NOMO-1 (cell line): ENCODE measurements around the gene USPL1.

ENCODE experiments used
- DNase-seq, 2 experiments: peaks; one replicate each; lab custom pipeline; 2025; ENCODE audit not compliant: unreplicated experiment in 2 of 2; lab: John Stamatoyannopoulos, UW

USPL1 gene

GRCh38 chr13:30617315-30618185 is at the start of gene USPL1:
Gene USPL1 (plus strand): TSS chr13:30617920. CDS start chr13:30621141, 3,221 bp downstream.
- peak; percentile 100 for DNase-seq

DNA sequence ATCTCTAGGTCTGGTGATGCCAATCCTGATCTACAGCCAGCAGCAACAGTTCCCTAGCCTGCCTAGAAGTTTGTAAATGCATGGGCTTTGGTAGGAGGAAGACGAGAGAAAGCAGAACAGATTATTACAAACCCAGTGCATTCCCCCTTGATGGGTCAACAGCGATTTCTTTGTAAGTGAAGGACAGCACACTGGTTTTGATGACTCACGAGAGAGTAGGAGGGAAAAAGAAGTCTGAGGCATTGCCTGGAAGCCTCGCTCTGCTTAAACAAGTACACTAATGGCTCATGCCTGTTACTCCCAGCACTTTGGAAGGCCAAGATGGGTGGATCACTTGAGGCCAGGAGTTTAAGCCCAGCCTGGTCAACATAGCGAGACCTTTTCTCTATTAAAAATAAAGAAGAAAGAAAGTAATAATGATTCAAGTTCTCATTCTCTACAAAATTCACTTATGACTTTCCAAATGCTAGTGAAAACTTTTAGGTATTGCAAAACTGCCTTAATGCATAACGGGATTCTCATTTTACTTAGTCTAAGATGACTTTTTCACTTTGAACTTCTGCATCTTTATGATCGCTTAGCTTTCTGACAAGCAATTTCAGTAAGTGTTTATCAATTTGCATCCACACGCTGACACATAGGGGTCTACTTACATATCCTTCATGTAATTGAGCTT is 47.7 kb upstream of the USPL1 start:
- peak; percentile 29 to 60 for DNase-seq

- DNase-seq: no peak
Measured at GRCh38 chr13:30570691-30571090, 47.0 kb upstream of the USPL1 start.

GRCh38 chr13:30572859-30573275 is 44.9 kb upstream of the USPL1 start:
- DNase-seq: peak; percentile 27 to 64

DNA sequence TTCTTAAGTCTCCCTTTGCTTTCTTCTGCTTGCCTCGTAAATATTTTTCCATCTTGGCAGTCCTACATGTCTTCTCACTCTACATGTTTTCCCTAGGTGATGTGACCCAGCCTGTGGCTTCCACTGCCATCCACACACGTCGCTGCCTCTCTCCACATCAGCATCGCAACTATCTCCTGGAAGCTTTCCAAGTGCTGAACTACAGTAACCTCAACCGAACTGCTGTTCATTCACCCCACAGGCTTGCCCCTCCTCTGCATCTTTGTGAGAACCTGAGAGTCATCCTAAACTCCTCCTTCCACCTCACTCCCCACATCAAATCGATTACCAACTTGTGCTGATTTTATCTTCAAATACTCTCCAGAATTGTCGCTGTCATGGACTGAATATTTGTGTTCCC is 41.2 kb upstream of the USPL1 start:
- DNase-seq: peak in 1 of 2 experiments; percentile 4

DNA sequence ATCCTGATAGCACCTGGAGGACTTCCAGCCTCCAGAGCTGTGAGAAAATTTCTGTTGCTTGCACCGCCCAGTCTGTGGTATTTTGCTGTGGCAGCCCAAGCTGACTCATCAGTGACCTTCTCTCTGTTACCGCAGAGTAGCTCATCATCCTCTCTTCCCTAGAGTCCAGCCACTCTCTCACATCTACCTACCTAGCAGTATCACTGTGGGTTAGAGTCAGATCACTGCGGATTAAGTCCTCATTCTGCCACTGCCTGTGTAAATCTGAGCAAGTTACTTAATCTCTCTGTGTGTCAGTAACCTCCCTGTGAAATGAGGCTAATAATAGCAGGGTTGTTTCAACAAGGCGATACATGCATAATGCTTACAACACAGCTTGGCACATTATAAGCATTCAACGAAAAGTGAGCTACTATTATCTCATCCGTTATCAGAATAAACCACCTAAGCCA is 40.3 kb upstream of the USPL1 start:
- DNase-seq: peak; percentile 65 to 91

DNA sequence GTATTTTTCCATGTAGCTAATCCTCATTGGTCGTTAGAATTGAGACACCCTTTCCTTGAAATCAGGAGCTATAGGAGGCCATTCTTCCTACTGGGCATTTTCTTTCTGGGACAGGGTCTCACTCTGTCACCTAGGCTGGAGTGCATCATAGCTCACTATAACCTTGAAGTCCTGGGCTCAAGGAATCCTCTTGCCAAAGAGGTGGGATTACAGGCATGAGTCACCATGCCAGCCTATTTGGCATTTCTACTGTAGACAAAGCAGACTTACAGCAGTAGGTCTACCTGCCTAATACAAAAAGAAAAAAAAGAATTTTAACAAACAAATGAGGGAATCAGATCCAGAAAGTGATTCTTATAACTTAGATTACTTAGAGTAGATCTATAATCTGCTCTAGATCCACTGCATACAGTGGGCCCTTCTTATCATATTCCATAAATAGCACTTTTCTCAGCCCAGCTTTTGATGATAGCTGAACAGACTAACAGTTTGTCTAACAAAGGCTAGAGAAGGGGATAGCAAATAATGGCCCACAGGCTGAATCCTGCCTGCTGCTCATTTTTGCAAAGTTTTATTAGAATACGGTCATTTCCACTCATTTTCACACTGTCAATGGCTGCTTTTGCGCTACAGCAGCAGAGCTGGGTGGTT is 36.7 kb upstream of the USPL1 start:
- no peak for DNase-seq

DNA sequence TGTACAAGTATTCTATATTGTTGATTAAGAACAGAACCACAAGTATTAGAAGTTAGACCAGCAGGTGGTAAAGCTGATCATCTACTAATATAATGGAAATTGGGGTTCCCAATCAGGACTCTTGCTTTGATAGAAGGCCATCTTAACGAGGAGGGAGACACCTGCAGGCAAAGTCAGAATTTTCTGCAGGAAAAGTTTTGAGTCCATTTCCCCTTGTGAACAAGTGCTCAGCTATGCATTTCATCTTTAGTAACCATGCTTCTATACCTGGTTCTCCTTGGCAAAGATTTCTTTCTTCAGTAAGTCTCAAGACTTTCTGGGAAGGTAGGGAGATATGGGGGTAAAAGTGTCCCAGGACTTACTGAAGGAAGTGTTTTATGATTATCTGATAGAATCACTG is 36.1 kb upstream of the USPL1 start:
- no peak for DNase-seq

GRCh38 chr13:30584051-30584731 is 33.5 kb upstream of the USPL1 start:
- no peak for DNase-seq

GRCh38 chr13:30585748-30586262 is 31.9 kb upstream of the USPL1 start:
- no peak for DNase-seq

DNA sequence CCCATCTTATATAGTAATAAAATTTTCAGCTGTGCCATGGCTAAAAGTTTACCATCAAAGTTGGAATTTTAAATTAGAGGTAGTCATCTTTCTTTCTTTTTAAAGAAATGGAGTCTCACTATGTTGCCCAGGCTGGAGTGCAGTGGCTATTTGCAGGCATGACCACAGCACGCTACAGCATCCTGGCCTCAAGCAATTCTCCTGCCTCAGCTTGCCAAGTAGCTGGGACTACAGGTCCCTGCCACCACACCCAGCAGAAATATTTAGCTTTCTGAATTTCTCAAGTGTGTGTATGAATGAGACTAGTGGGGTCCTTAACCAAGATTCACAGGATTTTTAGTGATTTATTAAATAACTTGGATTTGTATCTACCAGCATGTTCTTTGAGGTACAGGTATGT is 30.5 kb upstream of the USPL1 start:
- no peak for DNase-seq

DNA sequence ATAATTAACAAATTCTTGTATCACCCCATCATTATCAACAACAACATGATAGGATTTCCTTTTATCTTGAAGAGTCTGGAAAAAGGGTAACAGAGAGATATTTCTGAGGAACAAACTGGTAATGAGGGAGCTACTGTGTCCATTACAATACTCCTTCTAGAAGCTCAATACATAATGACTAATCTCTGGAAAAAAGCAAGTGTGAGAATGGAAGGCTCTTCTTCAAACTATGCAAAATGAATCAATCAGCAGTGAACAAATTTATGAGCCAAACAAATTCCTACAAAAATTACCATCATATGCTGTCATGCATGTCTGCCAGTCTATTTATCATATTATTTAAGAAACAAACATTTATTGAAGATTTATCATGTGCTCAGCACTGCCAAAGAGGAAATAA is 30.0 kb upstream of the USPL1 start:
- no peak for DNase-seq

DNA sequence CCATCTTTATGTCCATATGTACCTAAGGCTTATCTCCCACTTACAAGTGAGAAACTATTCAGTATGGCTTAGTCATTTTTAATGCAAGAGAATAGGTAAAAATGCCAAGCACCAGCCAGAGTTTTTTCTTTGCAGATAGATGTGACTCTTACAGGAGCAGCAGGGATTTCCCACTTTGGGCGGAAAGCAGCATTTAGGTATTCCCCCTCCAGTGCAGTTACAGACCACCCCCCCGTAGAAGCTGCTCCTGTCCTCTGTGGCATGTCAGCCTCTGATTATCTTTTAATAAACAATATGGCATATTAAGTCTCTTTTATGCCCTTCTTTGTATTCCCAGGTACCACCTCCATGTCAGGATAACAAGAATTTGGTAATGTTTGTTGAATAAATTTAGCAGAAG is 24.7 kb upstream of the USPL1 start:
- DNase-seq: no peak

- DNase-seq: no peak
Measured at GRCh38 chr13:30600496-30600895, 17.2 kb upstream of the USPL1 start.

DNA sequence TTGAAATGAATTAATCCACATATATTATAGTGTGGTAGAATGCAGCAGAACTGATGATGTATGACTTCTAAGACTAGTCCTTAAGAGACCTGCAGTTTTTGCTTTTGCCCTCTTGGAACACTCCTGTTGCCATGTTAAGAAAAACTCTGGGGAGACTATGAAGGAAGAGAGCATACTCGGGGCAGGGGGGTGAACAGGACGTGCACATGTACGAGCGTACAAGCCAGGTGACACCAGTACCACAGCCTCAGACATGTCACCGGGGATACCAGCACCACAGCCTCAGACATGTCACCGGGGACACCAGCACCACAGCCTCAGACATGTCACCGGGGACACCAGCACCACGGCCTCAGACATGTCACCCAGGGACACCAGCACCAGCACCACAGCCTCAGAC is 15.9 kb upstream of the USPL1 start:
- DNase-seq: no peak

- DNase-seq: no peak
Measured at GRCh38 chr13:30605052-30605451, 12.7 kb upstream of the USPL1 start.

- peak; percentile 13 to 14 for DNase-seq
Measured at GRCh38 chr13:30607186-30607585, 10.5 kb upstream of the USPL1 start.

DNA sequence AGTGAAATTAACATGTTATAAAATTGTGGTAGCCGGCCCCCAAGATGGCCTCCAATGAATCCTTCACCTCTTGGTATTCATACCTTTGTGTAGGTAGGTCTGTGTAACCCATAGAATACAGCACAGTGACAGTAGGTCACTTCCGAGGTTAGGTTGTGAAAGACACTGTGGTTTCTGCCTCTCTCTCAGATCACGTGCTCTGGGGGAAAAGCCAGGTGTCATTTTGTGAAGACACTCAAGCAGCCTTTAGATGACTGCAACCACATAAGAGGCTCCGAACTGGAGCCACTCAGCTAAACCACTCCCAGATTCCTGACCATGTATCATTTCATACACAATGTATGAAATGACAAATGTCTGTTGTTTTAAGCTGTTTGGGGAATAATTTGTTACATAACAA is 9.8 kb upstream of the USPL1 start:
- peak in 1 of 2 experiments; percentile 28 for DNase-seq

DNA sequence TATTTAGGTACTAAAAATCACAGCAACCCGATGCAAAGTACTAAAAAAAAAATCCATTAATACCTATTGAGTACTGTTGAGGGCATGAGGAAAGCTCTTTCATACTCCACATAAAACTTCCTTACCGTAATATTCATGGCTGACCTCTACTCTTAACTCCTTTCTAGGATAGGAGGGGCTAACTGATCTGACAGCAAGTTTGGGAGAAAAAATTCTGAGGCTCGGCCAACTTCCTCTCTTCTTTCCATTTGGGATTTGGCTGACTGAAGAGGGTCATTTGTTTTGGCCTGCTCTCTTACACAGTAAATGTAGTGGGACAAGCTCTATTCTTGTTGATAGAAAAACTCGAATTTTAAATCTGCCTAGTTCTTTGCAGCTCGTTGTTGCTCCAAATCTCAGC is 9.4 kb upstream of the USPL1 start:
- DNase-seq: no peak

DNA sequence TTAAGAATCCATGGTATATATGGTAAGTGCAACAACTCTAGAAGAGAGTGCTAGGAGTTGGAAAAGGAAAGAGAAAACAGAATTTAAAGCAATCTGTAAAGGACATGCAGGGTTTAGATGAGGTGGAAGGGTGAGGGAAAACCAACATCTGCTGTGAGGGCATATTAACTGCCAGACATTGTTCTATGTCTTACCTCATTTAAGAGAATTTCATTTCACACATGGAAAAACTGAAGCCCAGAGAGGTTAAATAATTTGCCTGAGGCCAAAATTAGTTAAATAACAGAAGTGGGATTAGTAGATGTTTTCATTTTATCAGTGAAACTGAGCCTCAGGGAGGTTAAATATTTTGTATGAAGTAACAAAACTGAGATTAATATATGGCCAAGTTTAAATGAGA is 7.4 kb upstream of the USPL1 start:
- no peak for DNase-seq

DNA sequence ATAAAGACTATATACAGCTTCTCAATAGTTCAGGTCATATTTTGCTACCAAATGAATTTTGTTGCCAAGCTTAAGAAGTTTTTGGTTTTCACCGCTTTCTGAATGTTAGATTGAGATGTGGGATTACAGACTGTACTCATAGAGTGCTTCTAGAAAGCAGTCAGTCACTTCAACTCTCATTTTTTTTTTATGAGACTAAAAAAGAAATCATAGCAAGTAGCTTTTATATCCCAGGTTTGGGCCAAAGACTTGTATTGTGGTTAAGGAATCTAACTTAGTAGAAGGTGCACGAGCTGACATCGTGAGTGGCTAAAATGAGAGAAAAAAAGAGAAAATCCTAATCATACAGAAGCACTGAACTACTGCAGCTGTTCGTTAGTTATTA is 2.2 kb upstream of the USPL1 start:
- no peak for DNase-seq
